GM18907 (cell line): ENCODE data around the gene MAP4K3.

Experiments used
- ATAC-seq: cut with Tn5 transposase; IDR thresholded peaks from one replicate; pipeline ENCODE4 v1.9.1; 2021; ENCODE audit warnings: mild to moderate bottlenecking, moderate library complexity; ENCODE audit not compliant: unreplicated experiment

Gene MAP4K3

GRCh38 chr2:39447266-39448168 lies 10.4 kb upstream of the MAP4K3 start:
- ATAC-seq, result no peak

GRCh38 chr2:39445934-39446333 lies 8.8 kb upstream of the MAP4K3 start:
- ATAC-seq, result no peak

- ATAC-seq, result no peak
Observed at GRCh38 chr2:39443009-39443408, 5.9 kb upstream of the MAP4K3 start.

GRCh38 chr2:39437522-39438296 lies 624 bp upstream of the MAP4K3 start:
- ATAC-seq, result peak; percentile 57

- peak; percentile 18 for ATAC-seq
Observed at GRCh38 chr2:39435741-39436591, 1.1 kb downstream of the MAP4K3 start.

GRCh38 chr2:39435234-39435633 lies 1.9 kb downstream of the MAP4K3 start:
- no peak for ATAC-seq

GRCh38 chr2:39434233-39434897 lies 2.7 kb downstream of the MAP4K3 start:
- ATAC-seq, result no peak

GRCh38 chr2:39433586-39434195 lies 3.4 kb downstream of the MAP4K3 start:
- no peak for ATAC-seq

GRCh38 chr2:39432701-39433100 lies 4.4 kb downstream of the MAP4K3 start:
- no peak for ATAC-seq

- ATAC-seq, result no peak
Observed at GRCh38 chr2:39431592-39432316, 5.3 kb downstream of the MAP4K3 start.

GRCh38 chr2:39429746-39430145 lies 7.3 kb downstream of the MAP4K3 start:
- no peak for ATAC-seq

GRCh38 chr2:39424951-39425350 lies 12.1 kb downstream of the MAP4K3 start:
- ATAC-seq, result no peak

GRCh38 chr2:39422700-39423099 lies 14.4 kb downstream of the MAP4K3 start:
- no peak for ATAC-seq

GRCh38 chr2:39421354-39421753 lies 15.7 kb downstream of the MAP4K3 start:
- no peak for ATAC-seq

GRCh38 chr2:39419282-39420223 lies 17.5 kb downstream of the MAP4K3 start:
- no peak for ATAC-seq

- ATAC-seq, result no peak
Observed at GRCh38 chr2:39418491-39418890, 18.6 kb downstream of the MAP4K3 start.

GRCh38 chr2:39416140-39416539 lies 20.9 kb downstream of the MAP4K3 start:
- no peak for ATAC-seq

GRCh38 chr2:39413063-39413737 lies 23.9 kb downstream of the MAP4K3 start:
- no peak for ATAC-seq
